ENCODE measurements around the gene ARSA.
A peak's percentile ranks its signal among the peaks of the same experiment; 100 is the strongest.
"Not testable (repeated sequence)": the region's sequence is repeated elsewhere in the genome, so short reads cannot be mapped to it uniquely, and the experiment has no call there.

The ARSA gene

GRCh38 chr22:50627642-50628542, at the start of gene ARSA:
TSS of gene ARSA (minus strand) at chr22:50628152. CDS start at chr22:50627779, 373 bp downstream.
- DNase-seq, result peak; percentile 84

- no peak for DNase-seq
Observed at GRCh38 chr22:50676661-50677492, 48.9 kb upstream of the ARSA start.

GRCh38 chr22:50676180-50676636, 48.3 kb upstream of the ARSA start:
- DNase-seq, result no peak

GRCh38 chr22:50675553-50676179, 47.7 kb upstream of the ARSA start:
- DNase-seq, result no peak

- no peak for DNase-seq
Observed at GRCh38 chr22:50674606-50675552, 46.9 kb upstream of the ARSA start.

- no peak for DNase-seq
Observed at GRCh38 chr22:50674130-50674500, 46.2 kb upstream of the ARSA start.

GRCh38 chr22:50673231-50674129, 45.5 kb upstream of the ARSA start:
- DNase-seq, result peak; percentile 34

- no peak for DNase-seq
Observed at GRCh38 chr22:50672471-50673230, 44.7 kb upstream of the ARSA start, which contains the start of gene SHANK3. TSS of gene SHANK3 (plus strand) at chr22:50672823.

GRCh38 chr22:50672041-50672440, 44.1 kb upstream of the ARSA start:
- no peak for DNase-seq

- no peak for DNase-seq
Observed at GRCh38 chr22:50671641-50672040, 43.7 kb upstream of the ARSA start.

- no peak for DNase-seq
Observed at GRCh38 chr22:50670914-50671538, 43.1 kb upstream of the ARSA start.

GRCh38 chr22:50670513-50670912, 42.6 kb upstream of the ARSA start:
- no peak for DNase-seq

GRCh38 chr22:50665738-50666137, 37.8 kb upstream of the ARSA start:
- DNase-seq, result no peak

- no peak for DNase-seq
Observed at GRCh38 chr22:50665212-50665611, 37.3 kb upstream of the ARSA start.

- no peak for DNase-seq
Observed at GRCh38 chr22:50660306-50660705, 32.4 kb upstream of the ARSA start.

GRCh38 chr22:50659711-50660110, 31.8 kb upstream of the ARSA start:
- DNase-seq, result not testable (repeated sequence)

- no peak for DNase-seq
Observed at GRCh38 chr22:50657925-50658324, 30.0 kb upstream of the ARSA start.

GRCh38 chr22:50656122-50657070, 28.4 kb upstream of the ARSA start:
- DNase-seq, result no peak
